ENCODE data around the gene FAM151A. TPM values are rescaled to one million over a fixed set of nuclear protein-coding genes. Genes with fewer than 3 reads are reported as not detected.

FAM151A gene
- total RNA-seq, 1 donor from 2014 or later: not detected

DNA sequence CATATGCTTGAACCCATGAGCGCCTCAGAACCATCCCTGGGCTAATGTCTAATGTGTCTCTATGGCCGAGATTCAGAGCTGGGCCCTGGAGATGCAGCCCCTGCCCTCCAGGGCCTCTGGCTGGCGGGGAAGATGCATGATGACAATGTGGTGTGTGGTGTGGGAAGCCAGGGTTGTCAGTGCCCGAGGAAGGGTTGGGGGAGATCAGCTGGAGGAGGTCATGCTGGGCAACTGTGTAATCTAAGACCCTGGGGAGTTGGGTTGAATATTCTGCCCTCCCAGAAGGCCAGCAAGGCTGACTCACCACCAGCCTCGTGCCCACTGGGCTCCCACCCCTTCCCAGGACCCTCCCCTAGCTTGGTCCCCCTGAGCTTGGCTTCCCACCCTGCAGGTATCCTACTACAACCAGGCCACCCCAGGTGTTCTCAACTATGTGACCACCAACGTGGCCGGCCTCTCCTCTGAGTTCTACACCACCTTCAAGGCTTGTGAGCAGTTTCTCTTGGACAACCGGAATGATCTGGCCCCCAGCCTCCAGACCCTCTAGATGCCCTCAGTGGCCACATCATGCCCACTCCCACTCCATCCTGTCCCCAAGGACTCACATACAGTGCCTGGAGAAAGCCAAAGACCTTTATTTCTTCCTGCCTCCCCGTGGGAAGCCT lies 14.6 kb downstream of the FAM151A start:
- Histone ChIP-seq H3K9me3 (no peaks in the 10 kb centered on the region), H3K4me1 (no peaks in the 10 kb centered on the region), H3K27ac (no peak overlapping the region), H3K36me3 (no peaks in the 10 kb centered on the region), H3K27me3 (ENCODE audit: low read depth) (no peaks in the 10 kb centered on the region), H3K4me3 (no peak overlapping the region)
- intact Hi-C loops (cut with DNase I): no loop called here
- DNase-seq (no peak), ATAC-seq (no peak)
- TF ChIP-seq, protein P1, sequence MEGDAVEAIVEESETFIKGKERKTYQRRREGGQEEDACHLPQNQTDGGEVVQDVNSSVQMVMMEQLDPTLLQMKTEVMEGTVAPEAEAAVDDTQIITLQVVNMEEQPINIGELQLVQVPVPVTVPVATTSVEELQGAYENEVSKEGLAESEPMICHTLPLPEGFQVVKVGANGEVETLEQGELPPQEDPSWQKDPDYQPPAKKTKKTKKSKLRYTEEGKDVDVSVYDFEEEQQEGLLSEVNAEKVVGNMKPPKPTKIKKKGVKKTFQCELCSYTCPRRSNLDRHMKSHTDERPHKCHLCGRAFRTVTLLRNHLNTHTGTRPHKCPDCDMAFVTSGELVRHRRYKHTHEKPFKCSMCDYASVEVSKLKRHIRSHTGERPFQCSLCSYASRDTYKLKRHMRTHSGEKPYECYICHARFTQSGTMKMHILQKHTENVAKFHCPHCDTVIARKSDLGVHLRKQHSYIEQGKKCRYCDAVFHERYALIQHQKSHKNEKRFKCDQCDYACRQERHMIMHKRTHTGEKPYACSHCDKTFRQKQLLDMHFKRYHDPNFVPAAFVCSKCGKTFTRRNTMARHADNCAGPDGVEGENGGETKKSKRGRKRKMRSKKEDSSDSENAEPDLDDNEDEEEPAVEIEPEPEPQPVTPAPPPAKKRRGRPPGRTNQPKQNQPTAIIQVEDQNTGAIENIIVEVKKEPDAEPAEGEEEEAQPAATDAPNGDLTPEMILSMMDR (IDR thresholded peaks at IDR 0.05): no peak

DNA sequence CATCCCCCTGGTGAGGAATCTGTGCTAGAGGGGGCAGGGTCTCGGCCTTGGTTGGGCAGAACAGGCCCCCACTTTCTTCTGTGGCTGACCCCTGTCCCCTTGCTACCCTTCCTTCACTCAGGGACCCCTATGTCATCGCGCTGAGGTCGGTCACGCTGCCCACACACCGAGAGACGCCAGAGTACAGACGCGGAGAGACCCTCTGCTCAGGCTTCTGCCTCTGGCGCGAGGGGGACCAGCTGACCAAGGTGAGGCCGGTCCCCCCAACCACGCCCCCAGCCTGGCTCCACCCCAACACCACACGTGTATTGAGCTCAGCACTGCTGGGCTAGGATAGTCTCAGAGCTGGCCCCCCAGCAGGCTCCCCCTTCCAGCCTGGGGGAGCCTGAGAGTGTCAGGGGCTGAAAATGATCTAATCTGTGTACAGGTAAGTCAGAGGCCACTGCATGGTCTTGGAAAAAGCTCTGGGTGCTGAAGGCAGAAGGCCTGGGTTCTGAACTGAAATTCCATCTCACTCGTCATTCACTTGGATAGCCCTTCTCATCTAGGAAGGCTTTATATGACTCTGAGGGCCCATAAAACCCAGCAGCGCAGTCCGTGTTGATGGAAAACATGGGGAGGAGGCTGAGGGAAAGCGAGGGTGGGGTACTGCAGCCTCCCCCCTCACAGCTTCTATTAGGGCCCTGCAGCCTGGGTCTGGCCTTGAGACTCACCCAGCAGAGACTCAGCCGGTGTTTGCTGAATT lies 15.3 kb downstream of the FAM151A start:
- ATAC-seq (no peak), DNase-seq (no peak)
- H3K27ac ChIP-seq: no peak overlapping the region
- no peak overlapping the region for H3K4me3 ChIP-seq
- TF ChIP-seq, protein P1 (IDR thresholded peaks at IDR 0.05): no peak
- no peaks in the 10 kb centered on the region for H3K4me1 ChIP-seq
- H3K27me3 ChIP-seq (ENCODE audit: low read depth): no peaks in the 10 kb centered on the region
- no peaks in the 10 kb centered on the region for H3K36me3 ChIP-seq
- intact Hi-C loops (cut with DNase I): no loop called here
- H3K9me3 ChIP-seq: no peaks in the 10 kb centered on the region

DNA sequence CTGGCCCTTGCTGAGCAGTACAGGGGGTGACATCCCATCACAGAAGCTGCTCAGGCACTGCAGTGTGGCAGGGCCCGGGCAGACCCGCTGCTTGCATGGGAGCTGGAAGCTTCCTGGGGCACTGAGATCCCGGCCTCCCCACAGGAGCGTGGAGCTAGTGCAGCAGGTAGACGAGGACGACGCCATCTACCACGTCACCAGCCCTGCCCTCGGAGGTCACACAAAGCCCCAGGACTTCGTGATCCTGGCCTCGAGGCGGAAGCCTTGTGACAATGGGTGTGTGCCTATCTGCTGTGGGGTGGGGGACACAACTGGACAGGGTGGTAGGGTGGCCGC lies 16.4 kb downstream of the FAM151A start:
- intact Hi-C loops (cut with DNase I): no loop called here
- TF ChIP-seq, protein P1 (IDR thresholded peaks at IDR 0.05): no peak
- Histone ChIP-seq H3K4me1 (no peaks in the 10 kb centered on the region), H3K36me3 (no peaks in the 10 kb centered on the region), H3K27me3 (ENCODE audit: low read depth) (no peaks in the 10 kb centered on the region), H3K9me3 (no peaks in the 10 kb centered on the region), H3K27ac (no peak overlapping the region), H3K4me3 (no peak overlapping the region)
- ATAC-seq: no peak
- DNase-seq: no peak

DNA sequence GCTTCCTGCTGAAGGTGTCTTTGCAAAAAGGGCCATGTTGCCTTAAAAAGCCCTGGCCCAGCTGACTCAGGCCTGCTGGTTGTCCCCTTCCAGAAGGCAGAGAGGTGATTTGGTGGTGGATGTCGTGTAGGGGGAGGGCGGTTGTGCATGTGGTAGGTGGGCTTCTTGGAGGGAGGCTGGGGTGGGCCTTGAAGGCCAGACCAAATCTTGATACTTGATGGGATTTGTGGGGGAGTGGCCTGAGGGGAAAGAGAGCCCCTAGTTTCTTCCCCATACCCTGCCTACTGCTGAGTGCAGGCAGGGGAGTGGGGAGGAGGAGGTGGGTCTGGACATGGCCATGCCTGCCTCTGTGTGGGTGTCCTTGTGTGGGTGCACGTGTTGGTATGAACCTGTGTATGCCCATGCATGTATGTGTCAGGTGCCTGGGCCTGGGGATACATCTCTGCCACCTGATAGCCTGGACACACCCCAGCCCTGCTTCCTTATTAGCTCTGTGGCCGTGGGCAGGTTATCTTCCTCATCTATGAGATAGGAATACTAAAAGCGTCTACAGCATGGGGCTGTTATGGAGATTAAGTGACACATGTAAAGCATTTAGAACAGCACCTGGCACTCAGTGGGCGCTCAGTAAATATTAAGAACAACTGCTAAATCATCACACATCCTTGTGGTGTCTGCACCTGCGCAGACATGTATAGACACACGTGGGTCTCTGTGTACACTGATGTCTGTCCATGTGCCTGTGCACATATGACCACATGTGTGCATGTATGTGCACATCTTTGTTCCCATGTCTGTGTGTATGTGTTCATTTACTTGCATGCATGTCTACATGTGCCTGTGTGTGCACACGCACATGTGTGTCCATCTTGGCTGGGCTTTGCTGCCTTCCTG lies 17.0 kb downstream of the FAM151A start:
- H3K27me3 ChIP-seq (ENCODE audit: low read depth): no peaks in the 10 kb centered on the region

More for the DNA sequence above, 17.0 kb downstream of the FAM151A start:
- H3K4me3 ChIP-seq: no peak overlapping the region
- H3K36me3 ChIP-seq: no peaks in the 10 kb centered on the region
- DNase-seq: no peak
- TF ChIP-seq, protein P1 (IDR thresholded peaks at IDR 0.05): no peak
- no peaks in the 10 kb centered on the region for H3K4me1 ChIP-seq
- intact Hi-C loops (cut with DNase I): no loop called here
- no peaks in the 10 kb centered on the region for H3K9me3 ChIP-seq
- no peak for ATAC-seq
- H3K27ac ChIP-seq: no peak overlapping the region

All from lower lobe of right lung (tissue), 2 donors.